GM19452 (cell line): ENCODE data around the gene NEK6.

Experiments used
- ATAC-seq: cut with Tn5 transposase; IDR thresholded peaks from one replicate; pipeline ENCODE4 v1.9.1; 2021; ENCODE audit not compliant: unreplicated experiment

NEK6 gene

GRCh38 chr9:124339603-124340146 lies 81.9 kb downstream of the NEK6 start:
- no peak for ATAC-seq

GRCh38 chr9:124340219-124341069 lies 82.7 kb downstream of the NEK6 start:
- ATAC-seq, result no peak

- no peak for ATAC-seq
Observed at GRCh38 chr9:124341455-124342170, 83.9 kb downstream of the NEK6 start.

DNA sequence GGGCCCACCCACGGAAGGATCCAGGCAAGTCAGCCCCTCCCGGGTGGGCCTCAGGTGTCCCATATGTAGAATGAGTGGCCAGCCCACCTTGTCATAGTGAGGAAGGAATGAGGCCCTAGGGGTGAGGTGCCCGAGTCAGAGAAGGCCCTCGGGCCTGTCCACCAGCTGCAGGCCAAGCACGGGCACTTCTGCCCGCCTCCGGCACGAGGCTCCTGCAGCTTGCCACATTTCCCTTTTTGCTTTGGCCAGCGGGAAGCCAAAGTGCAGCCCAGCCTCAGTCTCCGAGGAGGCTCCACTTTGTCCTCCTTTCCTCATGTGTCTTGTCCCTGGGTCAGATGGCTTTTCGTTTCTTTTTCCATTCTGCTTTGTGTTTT lies 84.6 kb downstream of the NEK6 start:
- no peak for ATAC-seq

GRCh38 chr9:124342776-124343485 lies 85.2 kb downstream of the NEK6 start:
- no peak for ATAC-seq

GRCh38 chr9:124343533-124344290 lies 86.0 kb downstream of the NEK6 start:
- no peak for ATAC-seq

- no peak for ATAC-seq
Observed at GRCh38 chr9:124344291-124345050, 86.7 kb downstream of the NEK6 start.

- no peak for ATAC-seq
Observed at GRCh38 chr9:124345063-124345462, 87.3 kb downstream of the NEK6 start.

DNA sequence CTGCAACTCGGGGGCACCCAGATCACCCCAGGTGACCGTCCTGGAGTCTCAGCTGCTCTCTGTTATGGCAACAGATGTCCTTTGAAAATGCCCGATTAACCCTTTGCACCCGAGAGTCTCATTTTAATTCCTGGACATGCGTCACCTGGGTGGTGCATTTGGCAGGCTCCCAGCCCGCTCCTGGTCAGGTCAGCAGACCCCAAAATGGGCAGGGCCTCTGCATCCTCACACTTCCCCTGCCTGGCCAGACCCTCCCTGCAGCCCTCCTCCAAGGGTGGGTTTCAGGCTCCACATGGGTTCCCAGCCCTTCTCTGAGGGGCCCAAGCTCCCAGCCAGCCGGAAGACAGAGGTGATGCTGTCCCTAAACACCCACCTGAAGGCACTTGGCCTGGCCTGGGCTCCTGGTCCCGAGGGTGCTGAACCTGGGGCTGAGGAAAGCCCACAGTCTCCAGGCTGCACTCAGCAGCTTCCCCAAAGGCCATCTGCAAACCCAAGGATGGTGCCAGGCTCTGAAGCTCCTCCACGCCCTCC lies 88.1 kb downstream of the NEK6 start:
- no peak for ATAC-seq

- ATAC-seq, result no peak
Observed at GRCh38 chr9:124346347-124347163, 88.8 kb downstream of the NEK6 start.

DNA sequence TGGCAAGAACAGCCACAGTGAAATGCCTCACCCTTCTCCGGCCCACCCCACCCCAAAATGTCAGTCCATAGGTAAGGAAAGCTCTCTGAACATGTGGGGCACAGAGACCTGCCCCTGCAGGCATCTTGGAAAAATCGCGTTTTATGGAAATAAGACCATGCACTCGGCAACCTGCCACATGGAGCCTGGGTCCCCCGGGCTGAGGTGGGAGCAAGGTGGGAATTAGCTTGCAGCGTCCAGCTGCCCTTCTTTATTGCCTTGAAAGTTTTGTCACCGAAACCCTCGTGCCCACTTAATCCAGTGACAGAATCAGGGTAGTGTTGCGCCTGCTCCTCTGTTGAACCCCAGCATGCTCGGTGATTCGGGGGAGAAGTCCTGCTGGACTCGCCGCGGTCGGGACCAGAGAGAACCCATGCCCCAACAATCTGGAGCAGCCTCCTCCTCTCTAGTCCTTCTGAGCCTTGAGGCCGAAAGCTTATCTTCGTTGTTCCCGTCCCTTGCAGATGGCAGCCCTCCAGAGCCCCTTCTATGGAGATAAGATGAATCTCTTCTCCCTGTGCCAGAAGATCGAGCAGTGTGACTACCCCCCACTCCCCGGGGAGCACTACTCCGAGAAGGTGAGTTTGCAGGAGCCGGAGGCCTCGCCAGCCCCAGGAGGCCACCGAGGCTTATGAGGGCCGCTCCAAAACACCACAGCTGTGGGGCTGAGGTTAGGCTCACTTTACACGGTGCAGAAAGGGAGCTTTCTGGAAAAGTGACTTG lies 89.6 kb downstream of the NEK6 start:
- ATAC-seq, result no peak

DNA sequence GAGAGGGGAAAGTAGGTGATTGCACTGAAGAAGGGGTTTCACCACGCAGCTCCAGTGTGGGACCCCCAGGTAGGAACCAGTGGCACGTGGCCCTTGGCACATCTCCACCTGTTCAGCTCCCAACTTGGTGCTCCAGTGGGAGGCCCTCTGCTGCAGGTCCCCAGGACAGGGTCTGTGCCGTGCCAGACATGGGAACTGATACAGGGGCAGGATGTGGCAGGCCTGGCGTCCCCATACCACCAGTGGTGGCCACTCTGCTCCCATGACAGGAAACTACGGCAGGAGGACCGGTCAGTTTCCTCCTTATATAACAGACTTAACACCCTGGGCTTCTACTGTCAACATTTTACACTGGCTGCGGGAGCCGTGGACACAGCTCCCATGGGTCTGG lies 90.2 kb downstream of the NEK6 start:
- no peak for ATAC-seq

DNA sequence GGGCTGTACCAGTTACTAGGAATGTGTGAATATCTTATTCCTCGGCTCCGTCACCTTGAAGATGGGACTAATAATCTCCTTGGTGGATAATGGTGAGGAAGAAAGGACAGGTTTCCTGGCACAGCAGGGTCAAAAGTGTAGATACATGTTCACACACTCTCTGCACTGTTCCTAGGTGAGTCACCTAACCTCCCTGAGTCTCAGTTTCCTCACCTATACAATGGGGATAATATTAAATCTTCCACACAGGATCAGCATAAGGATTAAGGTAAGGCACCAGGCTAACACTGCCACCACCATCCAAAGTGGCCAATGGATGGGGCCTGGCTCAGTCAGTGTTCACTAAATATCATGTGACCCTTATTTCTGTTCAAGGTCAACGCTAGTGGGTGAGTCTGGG lies 90.6 kb downstream of the NEK6 start:
- no peak for ATAC-seq

GRCh38 chr9:124348831-124349230 lies 91.1 kb downstream of the NEK6 start:
- no peak for ATAC-seq

GRCh38 chr9:124349267-124349666 lies 91.5 kb downstream of the NEK6 start:
- no peak for ATAC-seq

DNA sequence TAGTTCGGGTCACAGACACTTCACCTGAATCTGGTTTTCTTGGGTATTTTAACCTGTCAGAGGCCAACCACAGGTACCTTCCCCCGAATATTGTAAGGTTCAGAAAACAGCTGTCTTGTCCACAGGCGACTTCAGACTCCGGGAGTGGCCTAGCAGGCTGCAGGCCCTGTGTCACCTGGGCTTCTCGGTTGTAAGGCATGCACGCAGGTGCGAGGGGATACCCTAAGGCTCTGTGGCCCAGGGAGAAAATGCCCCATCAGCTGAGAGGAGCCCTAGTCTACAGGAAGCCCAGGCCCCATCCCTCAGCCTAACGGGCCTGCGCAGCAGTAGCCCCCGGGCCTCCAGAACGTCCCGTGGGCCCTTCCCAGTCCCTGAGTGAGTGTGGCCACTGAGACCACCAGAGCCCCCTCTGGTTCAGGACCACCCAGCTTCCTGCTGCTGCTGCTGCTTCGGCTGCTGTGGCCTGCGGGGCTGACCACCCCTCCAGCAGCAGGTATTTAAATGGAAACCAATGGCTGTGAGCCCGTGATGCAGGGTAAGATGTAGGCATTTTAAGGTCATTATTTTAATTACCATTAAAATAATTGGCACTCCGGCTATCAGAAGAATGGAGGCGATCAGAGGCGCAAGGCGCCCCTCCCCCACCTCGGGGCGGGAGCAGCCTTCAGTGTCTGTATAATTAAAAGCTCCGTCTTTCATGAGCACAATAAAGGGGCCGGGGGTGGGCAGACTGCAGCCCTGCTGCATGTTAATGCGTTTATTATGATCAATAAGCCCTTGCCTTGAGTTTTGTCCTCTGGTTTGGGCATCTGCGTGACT lies 92.1 kb downstream of the NEK6 start:
- ATAC-seq, result no peak

DNA sequence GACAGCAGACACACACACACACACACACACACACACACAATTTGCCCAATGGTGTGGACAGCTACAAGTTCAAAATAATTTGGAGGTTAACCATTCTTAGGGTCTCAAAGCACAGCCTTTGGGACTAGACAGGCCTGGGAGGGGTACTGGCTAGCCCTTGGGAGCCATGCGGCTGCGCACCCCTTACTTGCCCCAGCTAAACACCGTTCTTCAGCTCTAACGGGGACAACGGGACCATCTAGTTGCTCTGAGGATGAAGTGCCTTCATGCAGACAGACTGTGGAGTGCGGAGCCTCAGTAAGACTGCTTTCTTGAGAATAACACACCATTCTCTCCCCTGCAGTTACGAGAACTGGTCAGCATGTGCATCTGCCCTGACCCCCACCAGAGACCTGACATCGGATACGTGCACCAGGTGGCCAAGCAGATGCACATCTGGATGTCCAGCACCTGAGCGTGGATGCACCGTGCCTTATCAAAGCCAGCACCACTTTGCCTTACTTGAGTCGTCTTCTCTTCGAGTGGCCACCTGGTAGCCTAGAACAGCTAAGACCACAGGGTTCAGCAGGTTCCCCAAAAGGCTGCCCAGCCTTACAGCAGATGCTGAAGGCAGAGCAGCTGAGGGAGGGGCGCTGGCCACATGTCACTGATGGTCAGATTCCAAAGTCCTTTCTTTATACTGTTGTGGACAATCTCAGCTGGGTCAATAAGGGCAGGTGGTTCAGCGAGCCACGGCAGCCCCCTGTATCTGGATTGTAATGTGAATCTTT lies 92.9 kb downstream of the NEK6 start:
- no peak for ATAC-seq
